C1 segment of cervical spinal cord (tissue), 14 donors: ENCODE data around the gene BNIPL.

Experiments
- DNase-seq, 14 donors: peaks; one replicate each; lab custom pipeline; 2025; lab: John Stamatoyannopoulos, UW

Gene BNIPL

GRCh38 chr1:151009674-151010345 lies 26.6 kb upstream of the BNIPL start:
- no peak for DNase-seq

GRCh38 chr1:151010346-151010726 lies 26.1 kb upstream of the BNIPL start:
- no peak for DNase-seq

GRCh38 chr1:151011154-151011850 lies 25.1 kb upstream of the BNIPL start:
- no peak for DNase-seq

DNA sequence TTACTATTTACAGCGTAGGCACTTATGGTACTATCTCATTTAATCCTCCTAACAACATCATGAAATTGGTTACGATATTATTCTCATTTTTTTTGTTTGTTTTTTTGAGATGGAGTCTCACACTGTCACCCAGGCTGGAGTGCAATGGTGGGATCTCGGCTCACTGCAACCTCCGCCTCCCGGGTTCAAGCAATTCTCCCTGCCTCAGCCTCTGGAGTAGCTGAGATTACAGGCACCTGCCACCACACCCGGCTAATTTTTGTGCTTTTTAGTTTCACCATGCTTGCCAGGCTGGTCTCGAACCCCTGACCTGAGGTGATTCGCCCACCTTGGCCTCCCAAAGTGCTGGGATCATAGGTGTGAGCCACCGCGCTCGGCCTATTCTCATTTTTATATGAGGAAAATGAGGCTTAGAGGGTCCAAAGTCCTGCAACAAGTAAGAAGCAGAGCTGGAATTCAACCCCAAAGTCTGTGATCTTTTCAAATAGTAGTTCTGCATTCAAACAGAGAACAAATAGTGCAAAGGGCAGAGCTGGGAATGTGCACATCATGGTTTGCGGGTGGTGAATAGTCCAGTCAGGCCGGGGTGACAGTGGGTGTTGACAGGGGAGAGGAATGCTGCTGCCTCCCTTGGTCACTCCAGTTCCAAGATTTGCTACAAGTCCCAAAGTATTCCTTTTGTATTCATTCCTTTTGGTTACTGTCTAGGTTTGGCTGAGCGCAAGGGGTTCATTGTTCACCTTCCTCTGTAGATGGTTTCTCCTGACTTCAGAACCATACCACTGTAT lies 23.5 kb upstream of the BNIPL start:
- peak in 1 of 14 donors; percentile 8 for DNase-seq

DNA sequence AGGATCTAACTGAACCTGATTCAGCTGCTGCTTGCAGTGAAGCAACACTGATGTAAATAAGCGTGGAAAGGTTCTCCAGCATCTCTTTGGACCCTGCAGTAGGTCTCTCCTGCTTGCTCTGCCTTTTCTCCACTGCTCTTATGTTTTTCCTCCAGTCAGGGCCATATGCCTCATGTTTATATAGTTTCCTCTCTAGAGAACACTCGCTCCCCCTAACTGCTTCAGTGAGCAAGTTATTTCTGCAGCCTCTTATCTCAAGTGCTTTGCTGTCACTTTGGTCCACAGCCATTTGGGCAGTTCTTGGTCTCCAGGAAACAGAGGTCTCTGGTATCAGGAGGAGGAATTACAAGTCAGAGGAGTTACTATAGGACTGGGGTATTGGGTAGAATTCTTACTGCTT lies 22.9 kb upstream of the BNIPL start:
- no peak for DNase-seq

DNA sequence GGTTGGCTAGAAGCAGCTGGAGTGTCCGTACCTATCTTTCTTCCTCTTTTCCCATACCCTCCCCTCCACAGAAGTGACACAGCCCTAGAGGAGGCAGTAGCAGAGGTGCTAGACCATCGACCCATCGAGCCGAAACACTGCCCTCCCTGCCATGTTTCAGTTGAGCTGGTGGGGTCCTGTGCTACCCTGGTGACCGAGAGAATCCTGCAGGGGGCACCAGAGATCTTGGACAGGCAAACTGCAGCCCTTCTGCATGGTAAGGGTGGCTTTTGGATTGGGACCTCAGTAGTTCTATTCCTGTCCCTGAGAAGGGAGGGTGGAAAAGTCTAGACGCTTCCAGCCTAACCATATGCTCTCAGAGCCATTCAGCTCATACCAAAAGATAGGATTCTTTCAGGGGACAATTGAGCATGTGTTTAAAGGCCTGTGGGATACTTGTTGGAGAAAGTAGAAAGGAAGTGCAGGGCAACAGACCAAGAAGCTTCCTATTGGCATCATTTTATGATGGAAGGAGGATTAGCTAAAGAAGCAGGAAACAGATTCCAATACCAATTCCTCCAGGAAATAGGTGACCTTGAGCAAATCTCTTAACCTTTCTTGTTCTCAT lies 11.7 kb upstream of the BNIPL start:
- peak in 13 of 14 donors; percentile 8 to 78 (median 63) for DNase-seq

DNA sequence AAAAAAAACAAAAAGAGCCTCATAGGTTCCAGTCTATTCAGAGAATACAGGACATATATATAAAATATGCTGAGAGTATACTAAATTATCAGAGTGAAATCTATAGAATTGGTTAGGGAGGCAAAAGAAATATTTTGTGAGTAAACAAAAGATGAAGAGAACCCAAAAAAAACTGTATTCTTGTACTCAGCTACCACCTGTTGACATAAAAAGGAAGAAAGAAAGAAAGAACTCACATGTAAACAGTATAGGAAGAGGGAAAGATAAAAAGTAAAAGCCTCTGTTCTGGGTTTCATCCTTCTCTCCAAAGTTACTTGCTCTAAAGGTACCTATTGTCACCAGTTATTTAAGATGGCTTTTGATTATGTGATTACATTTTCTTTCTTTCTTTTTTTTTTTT lies 9.9 kb upstream of the BNIPL start:
- no peak for DNase-seq

DNA sequence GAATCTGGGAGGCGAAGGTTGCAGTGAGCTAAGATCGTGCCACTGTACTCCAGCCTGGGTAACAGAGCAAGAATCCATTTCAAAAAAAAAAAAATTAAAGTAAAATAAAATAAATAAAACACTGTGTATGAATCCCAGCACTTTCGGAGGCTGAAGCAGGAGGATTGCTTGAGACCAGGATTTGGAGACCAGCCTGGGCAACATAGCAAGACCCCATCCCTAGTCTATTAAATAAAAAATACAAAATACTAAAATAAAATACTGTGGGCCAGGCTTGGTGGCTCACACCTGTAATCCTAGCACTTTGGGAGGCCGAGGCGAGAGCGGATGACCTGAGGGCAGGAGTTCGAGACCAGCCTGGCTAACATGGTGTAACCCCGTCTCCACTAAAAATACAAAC lies 4.2 kb upstream of the BNIPL start:
- DNase-seq = no peak

- DNase-seq = no peak
These were observed 1.2 kb upstream of the BNIPL start for GRCh38 chr1:151035167-151035566.

GRCh38 chr1:151037032-151037431 lies 646 bp downstream of the BNIPL start:
- no peak for DNase-seq

- DNase-seq = no peak
These were observed 3.1 kb downstream of the BNIPL start for GRCh38 chr1:151039521-151039920.

DNA sequence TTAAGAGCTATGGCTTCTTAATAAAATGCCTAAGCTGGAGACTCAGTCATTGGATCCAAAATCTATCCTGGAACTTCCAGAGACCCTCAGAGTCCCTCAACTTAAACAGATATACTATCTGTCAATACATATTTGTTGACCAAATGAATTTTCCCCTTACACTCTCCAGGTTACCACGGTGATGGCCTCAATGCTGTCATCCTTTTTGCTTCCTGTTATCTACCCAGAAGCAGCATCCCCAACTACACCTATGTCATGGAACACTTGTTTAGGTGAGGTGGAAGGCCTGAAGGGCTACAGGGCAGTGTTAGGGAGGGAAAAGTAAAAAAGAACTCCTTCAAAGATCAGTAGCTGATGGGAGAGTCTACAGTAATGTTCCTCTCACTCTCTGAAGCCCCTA lies 6.8 kb downstream of the BNIPL start:
- no peak for DNase-seq

GRCh38 chr1:151047591-151047924 lies 11.2 kb downstream of the BNIPL start, which contains the start of gene C1orf56:
C1orf56 (plus strand) TSS chr1:151047751; CDS start chr1:151047848, 97 bp downstream.
- peak in 12 of 14 donors; percentile 18 to 82 (median 76) for DNase-seq

GRCh38 chr1:151047925-151048644 lies 11.7 kb downstream of the BNIPL start:
- peak in 13 of 14 donors; percentile 19 to 82 (median 72) for DNase-seq

DNA sequence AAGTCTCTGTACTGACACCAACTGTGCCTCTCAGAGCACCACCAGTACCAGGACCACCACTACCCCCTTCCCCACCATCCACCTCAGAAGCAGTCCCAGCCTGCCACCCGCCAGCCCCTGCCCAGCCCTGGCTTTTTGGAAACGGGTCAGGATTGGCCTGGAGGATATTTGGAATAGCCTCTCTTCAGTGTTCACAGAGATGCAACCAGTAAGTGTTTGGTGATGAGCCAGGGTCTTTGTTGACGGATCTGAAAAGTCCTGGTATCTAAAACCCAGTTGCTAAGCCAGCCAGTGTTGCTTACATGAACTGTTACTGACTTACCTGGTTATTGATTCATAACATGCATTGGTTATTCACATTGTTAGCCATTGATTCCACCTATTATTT lies 12.3 kb downstream of the BNIPL start:
- no peak for DNase-seq

GRCh38 chr1:151049458-151049857 lies 13.1 kb downstream of the BNIPL start:
- DNase-seq = no peak

GRCh38 chr1:151050051-151050688 lies 13.8 kb downstream of the BNIPL start:
- no peak for DNase-seq

- no peak for DNase-seq
These were observed 15.1 kb downstream of the BNIPL start for GRCh38 chr1:151051356-151052009.

- no peak for DNase-seq
These were observed 18.7 kb downstream of the BNIPL start for GRCh38 chr1:151054971-151055547.

GRCh38 chr1:151055581-151055980 lies 19.2 kb downstream of the BNIPL start:
- DNase-seq = no peak
